HepG2 (cell line): ENCODE data around the gene RFX7. TPM values are rescaled to one million over a fixed set of nuclear protein-coding genes. Genes with fewer than 3 reads are reported as not detected.

Experiments
- ATAC-seq: fragments of 200-7000 bp; cut with Tn5 transposase; 3 replicates; pipeline ENCODE4 v1.9.1; 2020; ENCODE audit warnings: mild to moderate bottlenecking, moderate library complexity
- BruUV-seq: library from RNA; stranded (reverse); fragments of 400-500 nt; replicated peaks from 2 replicates; lab custom pipeline; 2021; lab: Mats Ljungman, UMichigan
- CTCF ChIA-PET: fragments of 300-600 bp; formaldehyde crosslinking; extraction: SDS; loops from one replicate; lab custom pipeline; 2021; ENCODE audit warnings: low total read pairs, inconsistent platforms, low intra/inter-chr PET ratio; lab: Yijun Ruan, JAX
- POLR2A ChIA-PET: fragments of 350-600 bp; sonication (Branson Sonifier 250); formaldehyde crosslinking; loops from one replicate; lab custom pipeline; 2020; ENCODE audit warnings: antibody characterized with exemption, inconsistent platforms; lab: Yijun Ruan, JAX
- DNase-seq: peaks from one replicate; pipeline ENCODE4 v3.0.0-alpha.2; 2015; ENCODE audit warnings: low spot score
- FAIRE-seq: peaks from 3 replicates; lab custom pipeline; 2011; peaks lifted over from hg19 to GRCh38; lab: Jason Lieb, UNC
- H2AFZ ChIP-seq: one replicate; pipeline ENCODE4 v1.6.1; 2011; ENCODE audit warnings: low read length, inconsistent platforms
- H3K27ac ChIP-seq: fragments of 300-600 bp; 3 replicates; pipeline ENCODE4 v1.8.0; 2011; ENCODE audit warnings: mixed run types, mild to moderate bottlenecking, mixed read lengths, low read length, inconsistent platforms; ENCODE audit not compliant: insufficient read depth; ENCODE audit errors: extremely low read length
- H3K27me3 ChIP-seq, 2 experiments: fragments of 200-600 bp in 1 of 2; 2 replicates in 1 of 2; 3 replicates in 1 of 2; pipeline versions ENCODE4 v1.6.0 to v1.8.0; 2011; ENCODE audit warnings: low read length in 2 of 2, mild to moderate bottlenecking in 2 of 2, moderate library complexity in 2 of 2, inconsistent platforms in 1 of 2; ENCODE audit not compliant: insufficient read depth in 2 of 2, control insufficient read depth in 1 of 2
- H3K36me3 ChIP-seq, 2 experiments: fragments of 200-600 bp in 1 of 2; replicated peaks in 1 of 2; 2 replicates in 1 of 2; 3 replicates in 1 of 2; pipeline versions ENCODE4 v1.5.1 to v1.8.0; 2011; ENCODE audit warnings: low read length in 2 of 2, inconsistent platforms in 1 of 2; ENCODE audit not compliant: insufficient read depth in 2 of 2, control insufficient read depth in 1 of 2
- H3K4me1 ChIP-seq: 2 replicates; pipeline ENCODE4 v1.5.1; 2012; ENCODE audit warnings: low read length, inconsistent platforms; ENCODE audit not compliant: insufficient read depth
- H3K4me2 ChIP-seq: 2 replicates; pipeline ENCODE4 v1.6.0; 2011; ENCODE audit warnings: low read depth, low read length, inconsistent platforms
- H3K4me3 ChIP-seq, 3 experiments: fragments of 200-600 bp in 1 of 3; sonication (generic), shearing (Covaris generic) in 1 of 3; replicated peaks in 1 of 3; 2 replicates each; pipeline ENCODE4 v1.5.1; 2011 to 2016; ENCODE audit warnings: low read length in 3 of 3, inconsistent platforms in 2 of 3, low read depth in 2 of 3, mild to moderate bottlenecking in 2 of 3, control low read depth in 1 of 3, mixed read lengths in 1 of 3; ENCODE audit not compliant: insufficient read depth in 1 of 3
- H3K79me2 ChIP-seq: one replicate; pipeline ENCODE4 v1.6.1; 2011; ENCODE audit warnings: low read length, inconsistent platforms; ENCODE audit not compliant: insufficient read depth
- H3K9ac ChIP-seq: 2 replicates; pipeline ENCODE4 v1.6.0; 2011; ENCODE audit warnings: mild to moderate bottlenecking, low read depth, low read length, inconsistent platforms; ENCODE audit not compliant: insufficient read depth
- H3K9me3 ChIP-seq: 2 replicates; pipeline ENCODE4 v1.5.1; 2012; ENCODE audit warnings: mild to moderate bottlenecking, low read length
- H4K20me1 ChIP-seq: 2 replicates; pipeline ENCODE4 v1.6.0; 2011; ENCODE audit warnings: inconsistent platforms, mild to moderate bottlenecking, low read length, moderate library complexity; ENCODE audit not compliant: insufficient read depth
- CHD4 ChIP-seq: fragments of 200-600 bp; sonication (generic); IDR thresholded peaks from 2 replicates; pipeline ENCODE4 v1.7.0; 2017; ENCODE audit warnings: mild to moderate bottlenecking, low read length, borderline replicate concordance
- IRX3 ChIP-seq: sonication (generic); formaldehyde crosslinking; IDR thresholded peaks from 2 replicates; pipeline ENCODE4 v1.8.1; 2023; ENCODE audit warnings: mild to moderate bottlenecking, low read depth, missing genetic modification reagents, borderline replicate concordance
- ZNF773 ChIP-seq: sonication (generic); formaldehyde crosslinking; IDR thresholded peaks from 2 replicates; pipeline ENCODE4 v1.4.0; 2020; ENCODE audit warnings: missing genetic modification reagents, borderline replicate concordance
- in situ Hi-C: cut with HindIII; loops from 2 replicates; pipeline ENCODE4 v1.10.0; 2017; ENCODE audit warnings: low pct_unique_long_range_greater_than_20kb; ENCODE audit not compliant: extremely low pct_ligation_motif_present
- intact Hi-C: fragments of 100-400 bp; cut with micrococcal nuclease; formaldehyde crosslinking; loops from one replicate; pipeline ENCODE4 v1.10.0; 2022; ENCODE audit not compliant: unreplicated experiment
- polyA plus RNA-seq, 8 experiments: library from polyadenylated mRNA; depleted of rRNA in 3 of 8; stranded (reverse) in 7 of 8; unstranded in 1 of 8; fragments of >200 nt; fragmentation: Illumina TruSeq in 4 of 8; extraction: Trizol in 4 of 8; gene quantifications; 2 replicates each; pipeline versions ENCODE4 v1.2.1 to v1.2.3, GENCODE V29; 2011 to 2016; ENCODE audit warnings: low read depth in 4 of 8, missing spikeins in 1 of 8, mixed read lengths in 1 of 8; ENCODE audit not compliant: insufficient read depth in 1 of 8
- total RNA-seq, 5 experiments: library from RNA; depleted of rRNA; stranded (reverse); fragments of >200 nt; fragmentation: Illumina TruSeq; extraction: Trizol; gene quantifications; 2 replicates each; pipeline ENCODE4 v1.2.3, GENCODE V29; 2016; ENCODE audit warnings: low read depth in 1 of 5
- TF ChIP-seq, protein P1 (sequence below): fragments of 450-650 bp; IDR thresholded peaks from 2 replicates; pipeline ENCODE4 v1.6.1; 2017; ENCODE audit warnings: mild to moderate bottlenecking
- TF ChIP-seq, protein P2 (sequence below): sonication (generic); formaldehyde crosslinking; IDR thresholded peaks from 2 replicates; pipeline ENCODE4 v1.4.0; 2020; ENCODE audit warnings: missing genetic modification reagents, borderline replicate concordance

The RFX7 gene
- total and polyA plus RNA-seq, 2 of the 13 experiments (the other 11 are each of a cell fraction or from before 2014, with no cell fraction given) = 8.5 to 10.4 TPM

DNA sequence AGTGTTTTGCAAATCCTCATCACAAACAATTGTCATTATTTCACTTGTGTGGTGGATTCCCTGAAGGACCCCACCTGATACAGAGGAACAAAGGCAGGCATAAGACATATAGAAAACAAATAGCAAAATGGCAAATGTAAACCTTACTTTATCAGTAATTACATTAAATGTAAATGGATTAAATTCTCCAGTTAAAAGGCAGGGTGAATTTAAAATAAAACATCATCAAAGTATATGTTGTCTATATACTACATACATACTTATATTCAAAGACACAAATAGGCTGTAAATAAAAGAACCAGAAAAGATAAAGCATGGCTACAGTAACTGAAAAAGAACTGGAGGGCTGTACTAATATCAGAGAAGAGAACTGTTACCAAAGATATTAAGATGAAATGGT lies 117.3 kb downstream of the RFX7 start:
- no peak overlapping the region for H3K27ac ChIP-seq
- peaks cover 17 to 56% of the 10 kb centered on the region in 2 experiments for H3K36me3 ChIP-seq

More for the DNA sequence above, 117.3 kb downstream of the RFX7 start:
- no peaks in the 10 kb centered on the region; a peak in 1 of 5 replicates for H3K27me3 ChIP-seq
- H4K20me1 ChIP-seq = no peaks in the 10 kb centered on the region
- H3K4me1 ChIP-seq = no peaks in the 10 kb centered on the region
- no peak overlapping the region for H3K4me3 ChIP-seq
- no peaks in the 10 kb centered on the region for H3K79me2 ChIP-seq
- no peak overlapping the region for H3K9ac ChIP-seq
- BruUV-seq = no TSS peak
- CTCF ChIA-PET = no interaction called here
- in situ Hi-C loops (no loop called here), intact Hi-C loops (no loop called here)
- POLR2A ChIA-PET = no interaction called here
- no peak for DNase-seq
- no peak overlapping the region for H3K4me2 ChIP-seq
- FAIRE-seq = no peak
- TF ChIP-seq CHD4 (no peak), ZNF773 (CRISPR knock-in tag) (no peak), IRX3 (CRISPR knock-in tag) (no peak)
- TF ChIP-seq, protein P1, sequence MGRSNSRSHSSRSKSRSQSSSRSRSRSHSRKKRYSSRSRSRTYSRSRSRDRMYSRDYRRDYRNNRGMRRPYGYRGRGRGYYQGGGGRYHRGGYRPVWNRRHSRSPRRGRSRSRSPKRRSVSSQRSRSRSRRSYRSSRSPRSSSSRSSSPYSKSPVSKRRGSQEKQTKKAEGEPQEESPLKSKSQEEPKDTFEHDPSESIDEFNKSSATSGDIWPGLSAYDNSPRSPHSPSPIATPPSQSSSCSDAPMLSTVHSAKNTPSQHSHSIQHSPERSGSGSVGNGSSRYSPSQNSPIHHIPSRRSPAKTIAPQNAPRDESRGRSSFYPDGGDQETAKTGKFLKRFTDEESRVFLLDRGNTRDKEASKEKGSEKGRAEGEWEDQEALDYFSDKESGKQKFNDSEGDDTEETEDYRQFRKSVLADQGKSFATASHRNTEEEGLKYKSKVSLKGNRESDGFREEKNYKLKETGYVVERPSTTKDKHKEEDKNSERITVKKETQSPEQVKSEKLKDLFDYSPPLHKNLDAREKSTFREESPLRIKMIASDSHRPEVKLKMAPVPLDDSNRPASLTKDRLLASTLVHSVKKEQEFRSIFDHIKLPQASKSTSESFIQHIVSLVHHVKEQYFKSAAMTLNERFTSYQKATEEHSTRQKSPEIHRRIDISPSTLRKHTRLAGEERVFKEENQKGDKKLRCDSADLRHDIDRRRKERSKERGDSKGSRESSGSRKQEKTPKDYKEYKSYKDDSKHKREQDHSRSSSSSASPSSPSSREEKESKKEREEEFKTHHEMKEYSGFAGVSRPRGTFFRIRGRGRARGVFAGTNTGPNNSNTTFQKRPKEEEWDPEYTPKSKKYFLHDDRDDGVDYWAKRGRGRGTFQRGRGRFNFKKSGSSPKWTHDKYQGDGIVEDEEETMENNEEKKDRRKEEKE = no peak
- TF ChIP-seq, protein P2, sequence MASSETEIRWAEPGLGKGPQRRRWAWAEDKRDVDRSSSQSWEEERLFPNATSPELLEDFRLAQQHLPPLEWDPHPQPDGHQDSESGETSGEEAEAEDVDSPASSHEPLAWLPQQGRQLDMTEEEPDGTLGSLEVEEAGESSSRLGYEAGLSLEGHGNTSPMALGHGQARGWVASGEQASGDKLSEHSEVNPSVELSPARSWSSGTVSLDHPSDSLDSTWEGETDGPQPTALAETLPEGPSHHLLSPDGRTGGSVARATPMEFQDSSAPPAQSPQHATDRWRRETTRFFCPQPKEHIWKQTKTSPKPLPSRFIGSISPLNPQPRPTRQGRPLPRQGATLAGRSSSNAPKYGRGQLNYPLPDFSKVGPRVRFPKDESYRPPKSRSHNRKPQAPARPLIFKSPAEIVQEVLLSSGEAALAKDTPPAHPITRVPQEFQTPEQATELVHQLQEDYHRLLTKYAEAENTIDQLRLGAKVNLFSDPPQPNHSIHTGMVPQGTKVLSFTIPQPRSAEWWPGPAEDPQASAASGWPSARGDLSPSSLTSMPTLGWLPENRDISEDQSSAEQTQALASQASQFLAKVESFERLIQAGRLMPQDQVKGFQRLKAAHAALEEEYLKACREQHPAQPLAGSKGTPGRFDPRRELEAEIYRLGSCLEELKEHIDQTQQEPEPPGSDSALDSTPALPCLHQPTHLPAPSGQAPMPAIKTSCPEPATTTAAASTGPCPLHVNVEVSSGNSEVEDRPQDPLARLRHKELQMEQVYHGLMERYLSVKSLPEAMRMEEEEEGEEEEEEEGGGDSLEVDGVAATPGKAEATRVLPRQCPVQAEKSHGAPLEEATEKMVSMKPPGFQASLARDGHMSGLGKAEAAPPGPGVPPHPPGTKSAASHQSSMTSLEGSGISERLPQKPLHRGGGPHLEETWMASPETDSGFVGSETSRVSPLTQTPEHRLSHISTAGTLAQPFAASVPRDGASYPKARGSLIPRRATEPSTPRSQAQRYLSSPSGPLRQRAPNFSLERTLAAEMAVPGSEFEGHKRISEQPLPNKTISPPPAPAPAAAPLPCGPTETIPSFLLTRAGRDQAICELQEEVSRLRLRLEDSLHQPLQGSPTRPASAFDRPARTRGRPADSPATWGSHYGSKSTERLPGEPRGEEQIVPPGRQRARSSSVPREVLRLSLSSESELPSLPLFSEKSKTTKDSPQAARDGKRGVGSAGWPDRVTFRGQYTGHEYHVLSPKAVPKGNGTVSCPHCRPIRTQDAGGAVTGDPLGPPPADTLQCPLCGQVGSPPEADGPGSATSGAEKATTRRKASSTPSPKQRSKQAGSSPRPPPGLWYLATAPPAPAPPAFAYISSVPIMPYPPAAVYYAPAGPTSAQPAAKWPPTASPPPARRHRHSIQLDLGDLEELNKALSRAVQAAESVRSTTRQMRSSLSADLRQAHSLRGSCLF (CRISPR knock-in tag) = no peak
- no peak for ATAC-seq
- no peak overlapping the region for H2AFZ ChIP-seq
- H3K9me3 ChIP-seq = peaks cover 22% of the 10 kb centered on the region
